A673 (cell line): ENCODE measurements around the gene LAMB3. TPM values are rescaled to one million over a fixed set of nuclear protein-coding genes. Genes with fewer than 3 reads are reported as not detected.

Source experiments
- BruUV-seq: library from RNA; stranded (reverse); fragments of 400-500 nt; replicated peaks from 2 replicates; lab custom pipeline; 2021; lab: Mats Ljungman, UMichigan
- CTCF ChIA-PET: fragments of 300-600 bp; sonication (Branson Sonifier 250); formaldehyde crosslinking; loops from one replicate; lab custom pipeline; 2022; ENCODE audit warnings: antibody characterized with exemption; lab: Charles Lee
- POLR2A ChIA-PET: fragments of 300-600 bp; sonication (Branson Sonifier 250); formaldehyde crosslinking; loops from one replicate; lab custom pipeline; 2022; ENCODE audit warnings: antibody characterized with exemption; ENCODE audit not compliant: low non-redundant PET; lab: Charles Lee
- DNase-seq: peaks from one replicate; pipeline ENCODE4 v3.0.0-alpha.2; 2015; ENCODE audit warnings: low spot score
- H3K27ac ChIP-seq: fragments of 200-600 bp; sonication (generic); 2 replicates; pipeline ENCODE4 v1.5.1; 2016; ENCODE audit warnings: mixed run types, low read depth, mild to moderate bottlenecking, mixed read lengths, antibody characterized with exemption, low read length; ENCODE audit not compliant: poor library complexity, severe bottlenecking
- H3K27me3 ChIP-seq: fragments of 200-600 bp; sonication (generic); replicated peaks from 2 replicates; pipeline ENCODE4 v1.6.1; 2017; ENCODE audit warnings: mixed run types, low read depth, mild to moderate bottlenecking, mixed read lengths, antibody characterized with exemption, low read length; ENCODE audit not compliant: insufficient read depth, poor library complexity
- H3K36me3 ChIP-seq: fragments of 200-600 bp; sonication (generic); 2 replicates; pipeline ENCODE4 v1.6.1; 2016; ENCODE audit warnings: mixed run types, mild to moderate bottlenecking, mixed read lengths, antibody characterized with exemption, low read length; ENCODE audit not compliant: insufficient read depth, poor library complexity, severe bottlenecking
- H3K4me1 ChIP-seq: fragments of 200-600 bp; sonication (generic); 2 replicates; pipeline ENCODE4 v1.6.1; 2017; ENCODE audit warnings: mixed run types, mild to moderate bottlenecking, mixed read lengths, antibody characterized with exemption, low read length; ENCODE audit not compliant: insufficient read depth, poor library complexity, severe bottlenecking
- H3K4me3 ChIP-seq: fragments of 200-600 bp; sonication (generic); 2 replicates; pipeline ENCODE4 v1.5.1; 2016; ENCODE audit warnings: low read depth, mixed run types, mild to moderate bottlenecking, mixed read lengths, low read length; ENCODE audit not compliant: poor library complexity, severe bottlenecking
- H3K9me3 ChIP-seq: fragments of 200-600 bp; sonication (generic); 2 replicates; pipeline ENCODE4 v1.6.1; 2016; ENCODE audit warnings: mixed run types, low read depth, mild to moderate bottlenecking, mixed read lengths, antibody characterized with exemption, low read length; ENCODE audit not compliant: poor library complexity, severe bottlenecking
- EZH2 ChIP-seq: fragments of 200-600 bp; sonication (generic); IDR thresholded peaks from 2 replicates; pipeline ENCODE4 v1.6.1; 2017; ENCODE audit warnings: borderline replicate concordance, low read depth, mild to moderate bottlenecking, mixed read lengths, antibody characterized with exemption, low read length; ENCODE audit not compliant: poor library complexity, severe bottlenecking
- intact Hi-C: fragments of 100-400 bp; cut with micrococcal nuclease; formaldehyde crosslinking; loops from one replicate; pipeline ENCODE4 v1.10.0; 2022; ENCODE audit not compliant: unreplicated experiment
- total RNA-seq: library from RNA; stranded (reverse); gene quantifications from 2 replicates; pipeline ENCODE4 v1.2.3, GENCODE V29; 2021
- TF ChIP-seq, protein P1 (sequence below): fragments of 300-800, 200-600 bp; sonication (generic); conservative IDR thresholded peaks from 2 replicates; pipeline ENCODE4 v1.5.1; 2017; ENCODE audit warnings: low read depth, mild to moderate bottlenecking, antibody characterized with exemption, low read length, moderate library complexity, mixed read lengths

LAMB3 gene
- total RNA-seq, 1 experiment from 2014 or later = 12.7 TPM

DNA sequence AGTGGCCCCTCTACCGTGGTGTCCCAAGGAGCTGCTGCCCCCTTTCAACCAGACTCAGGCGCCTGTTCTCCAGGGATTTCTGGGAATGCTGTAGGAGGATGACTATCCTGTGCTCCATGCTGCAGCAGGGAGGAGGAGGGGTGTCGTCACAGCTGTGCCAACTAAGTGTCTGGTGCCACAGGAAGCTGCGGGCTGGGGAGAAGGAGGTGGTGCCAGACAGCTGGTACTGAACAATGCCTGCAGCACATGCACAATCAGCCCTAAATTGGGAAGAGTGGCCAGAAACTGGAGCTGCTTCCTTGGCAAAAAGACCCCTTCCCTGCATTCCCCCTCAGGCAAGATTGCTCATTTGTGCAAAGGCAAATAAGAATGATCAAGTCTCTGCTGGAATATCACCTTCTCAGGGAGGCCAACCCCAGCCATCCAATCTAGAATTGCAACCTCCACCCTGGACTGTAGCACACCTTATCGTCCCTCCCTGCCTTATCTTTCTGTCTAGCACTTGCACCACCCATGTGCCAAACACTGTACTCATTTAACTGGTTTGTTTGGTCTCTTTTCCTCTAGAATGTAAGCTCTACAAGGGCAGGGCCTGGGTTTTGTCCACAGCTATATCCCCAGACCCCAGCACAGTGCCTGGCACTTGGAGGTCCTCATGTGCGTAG, 33.3 kb downstream of the LAMB3 start:
- peak; percentile 67 for DNase-seq
- H3K27me3 ChIP-seq = no peaks in the 10 kb centered on the region
- intact Hi-C loops = no loop called here
- H3K4me1 ChIP-seq = peaks cover 53% of the 10 kb centered on the region
- H3K36me3 ChIP-seq = peaks cover 22% of the 10 kb centered on the region
- H3K4me3 ChIP-seq = no peak overlapping the region
- no TSS peak for BruUV-seq
- POLR2A ChIA-PET = no interaction called here
- CTCF ChIA-PET = no interaction called here
- H3K27ac ChIP-seq = peak overlapping the region; percentile 28
- TF ChIP-seq, protein P1, sequence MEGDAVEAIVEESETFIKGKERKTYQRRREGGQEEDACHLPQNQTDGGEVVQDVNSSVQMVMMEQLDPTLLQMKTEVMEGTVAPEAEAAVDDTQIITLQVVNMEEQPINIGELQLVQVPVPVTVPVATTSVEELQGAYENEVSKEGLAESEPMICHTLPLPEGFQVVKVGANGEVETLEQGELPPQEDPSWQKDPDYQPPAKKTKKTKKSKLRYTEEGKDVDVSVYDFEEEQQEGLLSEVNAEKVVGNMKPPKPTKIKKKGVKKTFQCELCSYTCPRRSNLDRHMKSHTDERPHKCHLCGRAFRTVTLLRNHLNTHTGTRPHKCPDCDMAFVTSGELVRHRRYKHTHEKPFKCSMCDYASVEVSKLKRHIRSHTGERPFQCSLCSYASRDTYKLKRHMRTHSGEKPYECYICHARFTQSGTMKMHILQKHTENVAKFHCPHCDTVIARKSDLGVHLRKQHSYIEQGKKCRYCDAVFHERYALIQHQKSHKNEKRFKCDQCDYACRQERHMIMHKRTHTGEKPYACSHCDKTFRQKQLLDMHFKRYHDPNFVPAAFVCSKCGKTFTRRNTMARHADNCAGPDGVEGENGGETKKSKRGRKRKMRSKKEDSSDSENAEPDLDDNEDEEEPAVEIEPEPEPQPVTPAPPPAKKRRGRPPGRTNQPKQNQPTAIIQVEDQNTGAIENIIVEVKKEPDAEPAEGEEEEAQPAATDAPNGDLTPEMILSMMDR = no peak
- TF ChIP-seq EZH2 = no peak
- no peaks in the 10 kb centered on the region for H3K9me3 ChIP-seq

DNA sequence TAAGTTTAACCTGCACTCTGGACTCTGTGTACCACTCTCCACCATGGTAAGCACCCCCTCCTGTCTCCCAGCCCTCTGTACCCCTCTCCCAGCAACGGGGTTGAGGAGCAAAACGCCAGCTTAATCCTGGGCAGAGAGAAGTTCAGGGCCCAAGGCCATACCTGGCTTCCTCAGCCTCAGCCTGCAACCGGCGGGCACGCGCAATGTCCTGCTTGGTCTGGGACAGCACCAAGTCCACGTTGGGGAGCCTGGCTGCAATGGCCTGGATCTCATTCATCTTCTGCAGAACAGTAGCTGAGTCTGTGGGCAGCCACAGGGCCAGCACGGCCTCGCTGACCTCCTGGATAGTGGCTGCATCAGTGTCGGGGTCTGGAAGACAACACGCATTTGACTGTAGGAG, 33.9 kb downstream of the LAMB3 start:
- Histone ChIP-seq H3K4me1 (peaks cover 48% of the 10 kb centered on the region), H3K9me3 (no peaks in the 10 kb centered on the region), H3K27ac (peak overlapping the region; percentile 49), H3K27me3 (no peaks in the 10 kb centered on the region), H3K4me3 (no peak overlapping the region), H3K36me3 (peaks cover 28% of the 10 kb centered on the region)
- no peak for TF ChIP-seq EZH2
- TF ChIP-seq, protein P1 = no peak
- intact Hi-C loops = no loop called here
- BruUV-seq = no TSS peak
- ChIA-PET POLR2A (no interaction called here), CTCF (no interaction called here)
- DNase-seq = no peak

DNA sequence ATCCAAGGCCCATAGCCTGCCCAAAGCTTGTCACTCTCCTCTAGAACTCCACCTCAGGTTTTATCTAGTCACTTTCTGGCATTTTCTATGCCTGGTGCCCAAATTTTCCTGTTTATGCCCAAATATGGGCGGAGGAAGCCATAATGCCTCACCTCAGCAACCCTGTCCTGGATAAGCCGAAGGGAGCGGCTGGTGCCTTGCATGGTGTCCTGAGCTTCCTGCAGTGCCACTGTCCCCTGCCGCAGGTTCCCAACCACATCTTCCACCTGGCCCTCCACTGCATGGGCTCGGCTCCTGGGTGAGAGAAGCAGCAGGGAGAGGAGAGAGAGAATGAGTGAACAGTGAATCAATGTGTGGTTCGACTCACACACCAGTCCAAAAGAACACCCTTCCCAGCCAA, 34.5 kb downstream of the LAMB3 start:
- CTCF ChIA-PET = no interaction called here
- no peak overlapping the region for H3K4me3 ChIP-seq
- H3K4me1 ChIP-seq = peaks cover 46% of the 10 kb centered on the region
- H3K36me3 ChIP-seq = peaks cover 29% of the 10 kb centered on the region
- no TSS peak for BruUV-seq
- no peak for TF ChIP-seq EZH2
- TF ChIP-seq, protein P1 = no peak
- no peaks in the 10 kb centered on the region for H3K9me3 ChIP-seq
- DNase-seq = no peak
- H3K27ac ChIP-seq = no peak overlapping the region
- POLR2A ChIA-PET = no interaction called here
- no peaks in the 10 kb centered on the region for H3K27me3 ChIP-seq
- intact Hi-C loops = no loop called here
